Tibial nerve (tissue), 4 donors: ENCODE data around the gene HRH3.

ENCODE experiments used
- CTCF ChIP-seq, 5 experiments: fragments of 200-600 bp in 3 of 5; fragments of 450-650 bp in 2 of 5; sonication (generic) in 3 of 5; IDR thresholded peaks; one replicate each; pipeline ENCODE4 v1.5.1; 2016 to 2019; ENCODE audit warnings: antibody characterized with exemption in 5 of 5, mild to moderate bottlenecking in 3 of 5, moderate library complexity in 2 of 5
- EP300 ChIP-seq, 2 donors: sonication (generic); formaldehyde crosslinking; IDR thresholded peaks; one replicate each; pipeline ENCODE4 v1.6.1; 2017; ENCODE audit warnings: antibody characterized with exemption in 2 of 2, mild to moderate bottlenecking in 1 of 2
- POLR2A ChIP-seq, 2 donors: fragments of 450-650 bp; IDR thresholded peaks; one replicate each; pipeline ENCODE4 v1.6.1; 2017; ENCODE audit warnings: antibody characterized with exemption in 2 of 2, mild to moderate bottlenecking in 2 of 2, moderate library complexity in 2 of 2

GRCh38 chr20:62230276-62230675 lies 10.2 kb upstream of the HRH3 start:
- TF ChIP-seq CTCF (IDR thresholded peaks at IDR 0.05) (no peak), POLR2A (IDR thresholded peaks at IDR 0.05) (no peak), EP300 (IDR thresholded peaks at IDR 0.05) (no peak)
